ENCODE measurements around the gene SMIM35.
"Not testable (repeated sequence)": the region's sequence is repeated elsewhere in the genome, so short reads cannot be mapped to it uniquely, and the experiment has no call there.

SMIM35 gene

DNA sequence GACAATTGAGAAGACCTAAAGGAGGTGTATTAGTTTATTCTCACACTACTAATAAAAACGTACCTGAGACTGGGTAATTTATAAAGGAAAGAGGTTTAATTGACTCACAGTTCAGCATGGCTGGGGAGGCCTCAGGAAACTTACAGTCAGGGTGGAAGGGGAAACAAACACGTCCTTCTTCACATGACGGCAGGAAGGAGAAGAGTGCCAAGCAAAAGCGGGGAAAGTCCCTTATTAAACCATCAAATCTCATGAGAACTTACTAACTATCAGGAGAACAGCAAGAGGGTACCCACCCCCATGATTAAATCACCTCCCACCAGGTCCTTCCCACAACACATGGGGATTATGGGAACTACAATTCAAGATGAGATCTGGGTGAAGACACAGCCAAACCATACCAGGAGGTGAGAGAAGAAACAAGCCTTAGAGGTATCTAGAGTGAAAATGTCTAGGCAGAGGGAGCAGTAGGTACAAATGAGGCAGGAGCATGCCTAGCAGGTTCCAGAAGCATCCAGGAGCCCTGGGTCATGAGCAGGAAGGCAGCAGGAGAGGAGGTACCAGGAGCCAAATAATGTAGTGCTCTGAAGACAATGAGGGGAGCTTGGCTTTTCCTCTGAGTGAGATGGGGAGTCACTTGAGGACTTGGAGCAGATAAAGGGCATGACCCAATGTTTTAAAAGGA lies 69.0 kb downstream of the SMIM35 start:
- no peak for DNase-seq

DNA sequence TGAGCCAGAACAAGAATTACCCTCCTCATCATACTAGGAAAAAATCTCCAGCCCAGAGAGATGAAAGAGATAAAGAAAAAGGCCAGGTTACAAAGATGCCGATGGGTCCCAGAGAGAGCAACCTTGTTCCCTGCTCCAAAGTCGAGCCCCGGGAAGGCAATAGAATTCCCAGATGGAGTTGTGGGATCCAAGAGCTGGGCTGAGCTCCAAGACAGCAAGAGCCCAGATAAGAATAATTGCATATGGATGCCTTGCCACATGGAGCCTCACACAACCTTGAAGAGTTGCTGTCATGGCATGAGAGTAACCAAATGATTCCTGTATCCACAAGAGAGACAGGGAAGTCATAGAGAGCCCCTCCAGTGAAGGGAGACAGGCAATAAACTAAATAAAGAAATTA lies 69.7 kb downstream of the SMIM35 start:
- DNase-seq: no peak

DNA sequence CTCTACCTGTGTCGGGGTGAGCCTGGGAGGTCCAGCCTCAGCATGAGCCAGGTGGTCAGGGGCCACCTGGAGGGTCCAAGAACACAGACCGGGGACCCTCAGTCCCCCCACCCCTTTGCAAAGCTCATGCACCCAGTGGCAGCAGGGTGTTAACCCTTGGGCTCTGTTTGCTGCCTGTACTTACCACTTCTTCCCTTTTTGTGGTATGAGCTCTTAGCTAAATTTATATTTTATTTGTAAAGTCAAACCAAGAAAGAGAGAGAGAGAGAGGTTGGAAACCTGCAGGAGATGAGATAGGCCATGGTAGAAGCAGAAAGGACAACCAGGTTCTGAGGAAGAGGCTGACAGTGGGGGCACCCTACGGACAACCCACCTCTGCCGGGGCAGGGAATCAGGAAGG lies 70.7 kb downstream of the SMIM35 start:
- DNase-seq: no peak

- DNase-seq: no peak
These were observed 71.3 kb downstream of the SMIM35 start for GRCh38 chr11:118015385-118015841.

- no peak for DNase-seq
These were observed 72.7 kb downstream of the SMIM35 start for GRCh38 chr11:118014022-118014421.

DNA sequence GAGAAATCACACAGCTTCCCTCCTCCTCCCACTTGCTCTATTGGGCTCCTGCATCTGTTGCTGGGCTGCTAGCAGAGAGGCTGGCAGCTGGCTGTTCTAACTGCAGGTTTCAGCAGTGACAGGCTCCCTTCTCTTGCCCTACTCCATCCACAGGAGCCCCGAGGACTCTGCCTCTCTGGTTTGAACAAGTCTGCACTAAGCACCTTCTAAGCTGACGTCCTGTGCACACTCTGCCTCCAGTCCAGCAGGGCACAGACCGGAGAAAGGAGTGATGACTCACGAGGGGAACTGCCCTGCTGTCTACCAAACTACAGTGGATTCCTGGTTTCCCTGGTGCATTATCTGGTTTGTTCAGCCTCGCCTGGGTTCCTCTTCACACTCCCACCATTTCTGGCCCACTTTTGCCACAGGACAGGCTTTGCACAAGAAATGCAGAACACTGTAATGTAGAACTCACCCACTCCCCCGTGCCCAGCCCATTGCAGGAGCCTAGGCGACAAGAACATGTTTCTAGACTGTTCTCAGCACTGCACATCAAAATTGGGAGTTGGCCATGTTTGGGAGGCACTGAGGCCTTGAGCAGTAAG lies 74.6 kb downstream of the SMIM35 start:
- no peak for DNase-seq

- no peak for DNase-seq
These were observed 75.9 kb downstream of the SMIM35 start for GRCh38 chr11:118010738-118011461.

DNA sequence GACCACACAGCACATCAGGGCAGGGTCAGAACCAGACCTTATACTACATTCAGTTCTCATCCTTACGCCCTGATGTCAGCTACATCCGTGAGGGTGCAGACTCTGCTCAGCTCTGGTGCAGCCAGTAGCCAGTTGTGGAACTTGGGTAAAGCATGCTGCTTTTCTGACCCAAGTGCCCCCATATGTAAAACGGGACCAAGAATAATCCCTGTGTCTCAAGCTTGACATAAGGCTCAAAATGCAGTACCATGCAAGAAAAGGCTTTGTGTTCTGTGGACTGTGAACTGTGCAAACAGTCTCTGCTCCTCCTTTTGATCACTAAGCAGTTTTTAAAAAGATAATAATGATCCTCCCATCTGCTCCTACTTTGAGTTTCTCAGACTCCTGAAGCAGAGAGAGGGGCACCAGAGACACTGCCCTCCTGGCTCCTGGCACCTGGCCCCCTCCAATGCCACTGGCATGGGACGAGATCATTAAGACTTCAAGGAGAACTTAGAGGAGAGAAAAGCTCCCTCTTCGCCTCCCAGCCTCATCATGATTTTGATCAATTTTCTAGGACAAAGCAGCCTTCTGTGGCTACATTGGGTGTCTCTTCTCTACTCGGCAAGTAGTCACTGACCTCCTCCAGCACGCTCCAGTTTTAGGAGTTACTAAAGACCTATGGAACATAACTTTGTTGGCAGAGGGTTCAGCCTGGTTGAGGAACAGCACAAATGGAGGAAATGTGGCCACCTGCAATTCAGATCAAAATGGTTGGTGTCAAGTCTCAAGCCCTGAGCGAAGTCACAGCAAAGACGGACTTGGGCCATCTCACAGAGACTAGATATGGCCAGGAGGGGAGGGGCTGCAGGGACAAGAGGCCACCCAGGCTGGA lies 76.7 kb downstream of the SMIM35 start:
- no peak for DNase-seq

GRCh38 chr11:118008271-118008911 lies 78.4 kb downstream of the SMIM35 start:
- no peak for DNase-seq

- not testable (repeated sequence) for DNase-seq
These were observed 79.0 kb downstream of the SMIM35 start for GRCh38 chr11:118007563-118008270.

GRCh38 chr11:118007040-118007439 lies 79.7 kb downstream of the SMIM35 start:
- no peak for DNase-seq

DNA sequence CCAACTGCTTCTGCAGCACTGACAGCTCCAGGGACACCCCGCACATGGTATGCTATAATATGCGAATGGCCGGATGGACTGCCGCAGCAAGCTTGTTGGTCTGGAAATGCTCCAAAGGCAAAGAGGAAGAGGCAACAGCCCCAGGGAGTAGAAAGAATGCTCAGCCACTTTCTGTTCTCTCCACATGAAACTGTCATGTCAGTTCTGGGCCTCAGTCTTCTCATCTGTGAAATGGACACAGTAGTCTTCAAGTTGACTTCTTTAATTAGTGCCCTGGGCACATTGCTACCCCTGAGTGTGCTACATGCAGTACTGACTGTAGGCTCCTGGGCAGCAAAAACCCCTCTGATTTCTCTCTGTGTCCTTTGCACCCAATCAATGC lies 80.6 kb downstream of the SMIM35 start:
- DNase-seq: no peak

GRCh38 chr11:118005224-118006152 lies 81.3 kb downstream of the SMIM35 start:
- no peak for DNase-seq

DNA sequence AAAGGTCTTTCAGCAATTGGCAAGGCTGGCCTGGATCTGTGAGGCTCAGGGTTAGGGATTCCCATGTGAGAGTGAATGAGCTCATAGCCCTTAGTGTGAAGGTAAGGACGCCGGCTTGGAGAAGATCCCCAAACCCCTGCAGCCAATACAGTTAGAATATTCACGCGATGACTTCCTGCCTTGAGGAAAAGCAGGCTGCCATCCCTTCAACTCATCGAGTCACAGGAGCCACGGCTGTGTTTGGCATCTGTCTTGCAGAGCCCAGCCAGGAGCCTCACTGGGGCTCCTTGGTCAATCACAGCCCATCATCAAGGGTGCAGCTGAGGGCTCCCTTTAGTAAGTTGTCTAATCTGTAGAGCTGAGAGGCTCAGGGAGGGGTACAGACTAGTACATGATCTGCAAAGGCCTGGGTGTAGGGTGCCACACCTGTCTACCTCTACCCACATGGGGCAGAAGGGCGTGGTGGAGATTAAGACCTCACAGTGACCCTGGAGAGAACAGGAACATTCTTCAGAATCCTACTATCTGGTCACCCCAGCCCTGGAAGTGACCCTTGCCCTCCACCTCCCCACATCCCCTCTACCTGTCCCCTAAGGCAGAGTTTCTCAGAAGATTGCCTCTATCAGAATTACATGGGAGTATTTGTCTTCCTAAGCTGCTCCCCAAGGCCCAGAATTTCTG lies 82.1 kb downstream of the SMIM35 start:
- DNase-seq: no peak

DNA sequence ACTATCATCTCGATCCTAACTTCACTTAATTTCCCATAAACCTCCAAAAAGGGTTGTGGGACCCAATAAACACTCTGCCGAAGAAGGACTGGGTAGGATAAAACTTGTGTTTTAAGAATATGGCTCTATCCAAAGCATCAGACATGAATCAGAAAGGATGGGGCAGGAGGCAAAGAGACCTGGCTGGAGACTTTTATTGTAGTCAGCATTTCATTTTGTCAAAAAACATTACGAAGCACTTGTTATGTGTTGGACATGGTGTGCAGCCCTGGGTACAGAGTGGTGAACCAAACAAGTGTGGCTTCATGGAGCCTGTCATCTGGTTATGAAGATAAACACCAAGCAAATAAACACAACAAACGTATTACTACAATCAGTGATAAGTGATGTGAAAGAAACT lies 83.3 kb downstream of the SMIM35 start:
- no peak for DNase-seq

DNA sequence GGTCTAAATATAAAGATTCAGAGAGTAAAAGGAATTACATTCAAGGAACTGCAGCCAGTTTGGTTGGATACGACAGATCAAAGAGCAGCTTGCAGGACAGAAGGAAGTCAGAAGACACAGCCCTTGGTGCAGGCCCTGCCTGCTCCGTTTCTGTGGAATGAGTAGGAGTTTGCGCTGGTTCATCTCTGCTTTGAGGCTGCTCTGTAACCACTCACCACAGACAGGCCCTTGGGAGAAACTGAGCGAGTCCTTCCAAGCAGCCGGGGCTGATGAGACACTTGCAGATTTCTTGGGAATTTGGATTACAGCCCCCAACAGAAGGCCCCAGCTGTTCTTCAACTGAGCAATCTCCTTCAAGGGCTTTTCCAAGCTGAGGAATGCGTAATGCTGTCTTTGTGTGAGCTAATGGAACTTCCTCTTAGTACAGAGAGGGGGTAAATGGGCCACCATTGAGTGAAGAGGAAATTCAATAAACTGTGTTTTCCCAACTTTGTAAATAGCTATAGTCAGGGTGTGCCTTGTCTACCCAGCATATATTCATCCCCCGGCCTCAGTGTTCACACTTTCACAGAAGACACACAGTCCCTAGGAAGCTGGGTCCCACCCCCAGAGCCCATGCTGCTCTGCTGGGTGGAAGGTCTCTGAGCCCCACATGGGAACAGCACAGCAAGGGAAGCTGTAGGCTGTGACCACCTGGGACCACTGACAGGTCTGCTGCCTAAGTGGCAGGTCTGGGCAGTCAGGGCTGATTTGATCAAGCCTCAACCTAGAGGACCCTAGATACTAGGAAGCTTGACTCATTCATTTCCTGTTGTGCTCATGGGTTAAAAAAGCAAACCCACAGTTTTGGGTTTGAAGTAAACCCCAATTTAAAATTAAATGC lies 84.0 kb downstream of the SMIM35 start:
- DNase-seq: no peak

GRCh38 chr11:118002010-118002540 lies 84.7 kb downstream of the SMIM35 start:
- DNase-seq: no peak

- no peak for DNase-seq
These were observed 85.2 kb downstream of the SMIM35 start for GRCh38 chr11:118001494-118001971.

DNA sequence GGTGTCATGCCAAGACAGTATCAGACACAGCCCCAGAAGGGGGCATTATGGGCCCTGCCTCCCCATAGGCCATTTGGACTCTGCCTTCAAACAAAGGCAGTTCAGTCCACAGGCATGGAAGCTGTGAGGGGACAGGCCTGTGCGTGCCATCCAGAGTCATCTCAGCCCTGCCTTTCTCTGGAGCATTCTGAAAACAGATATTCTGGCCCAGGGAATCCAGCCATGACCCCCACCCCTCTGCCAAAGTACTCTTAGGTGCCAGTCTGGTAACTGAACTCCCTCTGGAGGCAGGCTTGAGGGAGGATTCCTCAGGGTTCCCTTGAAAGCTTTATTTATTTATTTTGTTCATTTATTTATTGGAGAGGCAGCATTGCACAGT lies 85.9 kb downstream of the SMIM35 start:
- no peak for DNase-seq

Measured in DMS79 (cell line).